ENCODE data around the gene PRKCG. TPM values are rescaled to one million over a fixed set of nuclear protein-coding genes. Genes with fewer than 3 reads are reported as not detected.
"Not testable (repeated sequence)": the region's sequence is repeated elsewhere in the genome, so short reads cannot be mapped to it uniquely, and the experiment has no call there.

PRKCG gene
- total RNA-seq (2021) (5.9 TPM in 2 replicates), Bru-seq, nascent RNA (percentile 40 among the genes with signal in this experiment), BruChase-seq, experiment 1, labeled RNA remaining after a 2-hour chase (percentile 45 among the genes with signal in this experiment), BruChase-seq, experiment 2, labeled RNA remaining after a 6-hour chase (percentile 50 among the genes with signal in this experiment)
- long read RNA-seq, partial matches to known transcripts: 2 of 2 reads
- long read RNA-seq, other reads (novel, unspliced or antisense): 0 of 2 reads

GRCh38 chr19:53881482-53882390 is at the start of gene PRKCG:
PRKCG (plus strand) TSS chr19:53882197; CDS start chr19:53882495, 298 bp downstream.
- Histone ChIP-seq H3K27me3 (ENCODE audit: insufficient read depth, low read depth) (no peaks in the 10 kb centered on the region), H3K27ac (no peak within 1 kb of the TSS), H3K9me3 (ENCODE audit: insufficient read depth, low read depth) (no peaks in the 10 kb centered on the region), H3K36me3 (ENCODE audit: low read depth) (no peaks in the 10 kb centered on the region), H3K4me2 (peak within 1 kb of the TSS; percentile 90), H3K4me1 (replicated peaks; ENCODE audit: insufficient read depth) (peaks cover 22% of the 10 kb centered on the region), H4K20me1 (ENCODE audit: insufficient read depth) (no peaks in the 10 kb centered on the region), H3K4me3 (peak within 1 kb of the TSS; percentile 61), H3K79me2 (ENCODE audit: low read depth) (no peaks in the 10 kb centered on the region), H3F3A (ENCODE audit: insufficient read depth, low read depth) (peaks cover 27% of the 10 kb centered on the region), H2AFZ (peak within 1 kb of the TSS; percentile 86), H3K9me2 (ENCODE audit: insufficient read depth) (no peaks in the 10 kb centered on the region)
- POLR2A ChIA-PET (ENCODE audit: unreplicated experiment): interaction anchor here (0.6 to 1.4 kb wide), 4 partner anchors 9 to 98 kb away, joined by 4 to 18 read pairs (median 8); partner anchors contain the start of gene MYADM
- peak; percentile 72 to 93 for DNase-seq
- no peak for TF ChIP-seq EZH2 (IDR thresholded peaks at IDR 0.05; ENCODE audit: low read depth)
- TF ChIP-seq CTCF (conservative IDR thresholded peaks at IDR 0.05): peak; percentile 64
- no TSS peak for BruUV-seq (replicated peaks)
- CTCF ChIA-PET: interaction anchor here (0.6 to 1.0 kb wide), 6 partner anchors 20 to 148 kb away, joined by 3 to 8 read pairs (median 4); no protein-coding TSS in a partner anchor
- intact Hi-C loops (cut with micrococcal nuclease; ENCODE audit: unreplicated experiment): loop anchor here (1.0 to 5.0 kb wide), 2 partner anchors 39 to 141 kb away; no protein-coding TSS in a partner anchor

GRCh38 chr19:53832861-53833260 is 49.1 kb upstream of the PRKCG start:
- H3K4me3 ChIP-seq; H3K4me2 ChIP-seq; H3K27ac ChIP-seq; CTCF ChIA-PET; H3K9me3 ChIP-seq (ENCODE audit: insufficient read depth, low read depth); POLR2A ChIA-PET (ENCODE audit: unreplicated experiment); H3F3A ChIP-seq (ENCODE audit: insufficient read depth, low read depth); BruUV-seq (replicated peaks); H3K79me2 ChIP-seq (ENCODE audit: low read depth); H3K9me2 ChIP-seq (ENCODE audit: insufficient read depth); H4K20me1 ChIP-seq (ENCODE audit: insufficient read depth); H3K27me3 ChIP-seq (ENCODE audit: insufficient read depth, low read depth); H3K4me1 ChIP-seq (replicated peaks; ENCODE audit: insufficient read depth); DNase-seq; H2AFZ ChIP-seq; intact Hi-C loops (cut with micrococcal nuclease; ENCODE audit: unreplicated experiment); H3K36me3 ChIP-seq (ENCODE audit: low read depth): not testable (repeated sequence)

GRCh38 chr19:53838446-53838845 is 43.6 kb upstream of the PRKCG start:
- CTCF ChIA-PET; DNase-seq; intact Hi-C loops (cut with micrococcal nuclease; ENCODE audit: unreplicated experiment); H3K36me3 ChIP-seq (ENCODE audit: low read depth); H3K9me3 ChIP-seq (ENCODE audit: insufficient read depth, low read depth); H3K79me2 ChIP-seq (ENCODE audit: low read depth); H4K20me1 ChIP-seq (ENCODE audit: insufficient read depth); H3K27me3 ChIP-seq (ENCODE audit: insufficient read depth, low read depth); H3K9me2 ChIP-seq (ENCODE audit: insufficient read depth); POLR2A ChIA-PET (ENCODE audit: unreplicated experiment); H2AFZ ChIP-seq; H3K4me3 ChIP-seq: not testable (repeated sequence)
- Histone ChIP-seq H3K27ac (peak overlapping the region; percentile 52; the same call in 1 of the 2 replicates), H3F3A (ENCODE audit: insufficient read depth, low read depth) (peaks cover 41% of the 10 kb centered on the region), H3K4me2 (peak overlapping the region; percentile 14; the same call in 1 of the 2 replicates), H3K4me1 (replicated peaks; ENCODE audit: insufficient read depth) (peaks cover 49% of the 10 kb centered on the region)
- BruUV-seq (replicated peaks): TSS peak; percentile 94

GRCh38 chr19:53840241-53840640 is 41.8 kb upstream of the PRKCG start:
- DNase-seq; H3K9me3 ChIP-seq (ENCODE audit: insufficient read depth, low read depth); H3K4me3 ChIP-seq; H3K79me2 ChIP-seq (ENCODE audit: low read depth); CTCF ChIA-PET; H2AFZ ChIP-seq; BruUV-seq (replicated peaks); POLR2A ChIA-PET (ENCODE audit: unreplicated experiment); H3K27me3 ChIP-seq (ENCODE audit: insufficient read depth, low read depth); H3K27ac ChIP-seq; H4K20me1 ChIP-seq (ENCODE audit: insufficient read depth); H3K36me3 ChIP-seq (ENCODE audit: low read depth); H3K9me2 ChIP-seq (ENCODE audit: insufficient read depth); H3K4me2 ChIP-seq: not testable (repeated sequence)
- H3K4me1 ChIP-seq (replicated peaks; ENCODE audit: insufficient read depth): peaks cover 57% of the 10 kb centered on the region
- intact Hi-C loops (cut with micrococcal nuclease; ENCODE audit: unreplicated experiment): loop anchor here (5.0 kb wide), 1 partner anchor 262 kb away; the partner anchor contains the start of genes NDUFA3 and OSCAR
- peaks cover 50% of the 10 kb centered on the region for H3F3A ChIP-seq (ENCODE audit: insufficient read depth, low read depth)

GRCh38 chr19:53840914-53841313 is 41.1 kb upstream of the PRKCG start:
- BruUV-seq (replicated peaks); H2AFZ ChIP-seq; H3K36me3 ChIP-seq (ENCODE audit: low read depth); H3K9me3 ChIP-seq (ENCODE audit: insufficient read depth, low read depth); H3K27me3 ChIP-seq (ENCODE audit: insufficient read depth, low read depth); H3K4me3 ChIP-seq; POLR2A ChIA-PET (ENCODE audit: unreplicated experiment); H3K9me2 ChIP-seq (ENCODE audit: insufficient read depth); H3K79me2 ChIP-seq (ENCODE audit: low read depth); H4K20me1 ChIP-seq (ENCODE audit: insufficient read depth): not testable (repeated sequence)
- Histone ChIP-seq H3F3A (ENCODE audit: insufficient read depth, low read depth) (peaks cover 50% of the 10 kb centered on the region), H3K4me2 (peak overlapping the region; percentile 47), H3K4me1 (replicated peaks; ENCODE audit: insufficient read depth) (peaks cover 57% of the 10 kb centered on the region), H3K27ac (peak overlapping the region; percentile 72)
- intact Hi-C loops (cut with micrococcal nuclease; ENCODE audit: unreplicated experiment): loop anchor here (5.0 kb wide), 1 partner anchor 261 kb away; the partner anchor contains the start of genes NDUFA3 and OSCAR
- DNase-seq: peak; percentile 66 to 70
- CTCF ChIA-PET: interaction anchor here (0.5 to 1.4 kb wide), 7 partner anchors 10 to 261 kb away, joined by 3 to 10 read pairs (median 6); no protein-coding TSS in a partner anchor
